ENCODE results near the gene UBR2. TPM values are rescaled to one million over a fixed set of nuclear protein-coding genes. Genes with fewer than 3 reads are reported as not detected.
"Not testable (repeated sequence)": the region's sequence is repeated elsewhere in the genome, so short reads cannot be mapped to it uniquely, and the experiment has no call there.

UBR2 gene
- total RNA-seq, 1 experiment from 2014 or later = 17.5 TPM

- no peaks in the 10 kb centered on the region for H3K27me3 ChIP-seq (replicated peaks; ENCODE audit: insufficient read depth, low read depth, low read length, poor library complexity)
- DNase-seq (ENCODE audit: low spot score) = no peak
- no peak overlapping the region for H3K27ac ChIP-seq (ENCODE audit: low read depth, low read length, poor library complexity, severe bottlenecking)
- H3K36me3 ChIP-seq (ENCODE audit: insufficient read depth, low read length, poor library complexity, severe bottlenecking) = peaks cover 6% of the 10 kb centered on the region
- ChIA-PET CTCF (no interaction called here), POLR2A (ENCODE audit: low non-redundant PET) (no interaction called here)
- H3K4me3 ChIP-seq (ENCODE audit: low read depth, low read length, poor library complexity, severe bottlenecking) = no peak overlapping the region
- no peaks in the 10 kb centered on the region for H3K4me1 ChIP-seq (ENCODE audit: insufficient read depth, low read length, poor library complexity, severe bottlenecking)
- no TSS peak for BruUV-seq (replicated peaks)
- TF ChIP-seq EZH2 (IDR thresholded peaks at IDR 0.05; ENCODE audit: borderline replicate concordance, low read depth, low read length, poor library complexity, severe bottlenecking) = no peak
- no peak for TF ChIP-seq CTCF (conservative IDR thresholded peaks at IDR 0.05; ENCODE audit: low read depth, low read length)
- intact Hi-C loops (cut with micrococcal nuclease; ENCODE audit: unreplicated experiment) = no loop called here
- H3K9me3 ChIP-seq (ENCODE audit: low read depth, low read length, poor library complexity, severe bottlenecking) = no peaks in the 10 kb centered on the region
Observed at GRCh38 chr6:42698217-42698616, 134.4 kb downstream of the UBR2 start.

GRCh38 chr6:42702200-42702599 is 138.4 kb downstream of the UBR2 start:
- ChIA-PET POLR2A (ENCODE audit: low non-redundant PET) (no interaction called here), CTCF (no interaction called here)
- no peak for DNase-seq (ENCODE audit: low spot score)
- no peak overlapping the region for H3K27ac ChIP-seq (ENCODE audit: low read depth, low read length, poor library complexity, severe bottlenecking)
- H3K27me3 ChIP-seq (replicated peaks; ENCODE audit: insufficient read depth, low read depth, low read length, poor library complexity) = no peaks in the 10 kb centered on the region
- no peaks in the 10 kb centered on the region for H3K9me3 ChIP-seq (ENCODE audit: low read depth, low read length, poor library complexity, severe bottlenecking)
- intact Hi-C loops (cut with micrococcal nuclease; ENCODE audit: unreplicated experiment) = no loop called here
- H3K4me3 ChIP-seq (ENCODE audit: low read depth, low read length, poor library complexity, severe bottlenecking) = no peak overlapping the region
- TF ChIP-seq EZH2 (IDR thresholded peaks at IDR 0.05; ENCODE audit: borderline replicate concordance, low read depth, low read length, poor library complexity, severe bottlenecking) = no peak
- no peak for TF ChIP-seq CTCF (conservative IDR thresholded peaks at IDR 0.05; ENCODE audit: low read depth, low read length)
- no peaks in the 10 kb centered on the region for H3K36me3 ChIP-seq (ENCODE audit: insufficient read depth, low read length, poor library complexity, severe bottlenecking)
- H3K4me1 ChIP-seq (ENCODE audit: insufficient read depth, low read length, poor library complexity, severe bottlenecking) = no peaks in the 10 kb centered on the region
- BruUV-seq (replicated peaks) = no TSS peak

- H3K4me3 ChIP-seq (ENCODE audit: low read depth, low read length, poor library complexity, severe bottlenecking); CTCF ChIA-PET; BruUV-seq (replicated peaks); DNase-seq (ENCODE audit: low spot score); H3K27ac ChIP-seq (ENCODE audit: low read depth, low read length, poor library complexity, severe bottlenecking); H3K27me3 ChIP-seq (replicated peaks; ENCODE audit: insufficient read depth, low read depth, low read length, poor library complexity); POLR2A ChIA-PET (ENCODE audit: low non-redundant PET); H3K36me3 ChIP-seq (ENCODE audit: insufficient read depth, low read length, poor library complexity, severe bottlenecking); intact Hi-C loops (cut with micrococcal nuclease; ENCODE audit: unreplicated experiment); H3K4me1 ChIP-seq (ENCODE audit: insufficient read depth, low read length, poor library complexity, severe bottlenecking); H3K9me3 ChIP-seq (ENCODE audit: low read depth, low read length, poor library complexity, severe bottlenecking): not testable (repeated sequence)
Observed at GRCh38 chr6:42702786-42703185, 139.0 kb downstream of the UBR2 start.

- DNase-seq (ENCODE audit: low spot score) = peak; percentile 67
- no peaks in the 10 kb centered on the region for H3K9me3 ChIP-seq (ENCODE audit: low read depth, low read length, poor library complexity, severe bottlenecking)
- no peak for TF ChIP-seq EZH2 (IDR thresholded peaks at IDR 0.05; ENCODE audit: borderline replicate concordance, low read depth, low read length, poor library complexity, severe bottlenecking)
- peak overlapping the region; percentile 40 for H3K4me3 ChIP-seq (ENCODE audit: low read depth, low read length, poor library complexity, severe bottlenecking)
- no peak overlapping the region for H3K27ac ChIP-seq (ENCODE audit: low read depth, low read length, poor library complexity, severe bottlenecking)
- CTCF ChIA-PET = interaction anchor here (0.5 kb wide), 1 partner anchor 171 kb away, joined by 3 read pairs; no protein-coding TSS in a partner anchor
- H3K27me3 ChIP-seq (replicated peaks; ENCODE audit: insufficient read depth, low read depth, low read length, poor library complexity) = no peaks in the 10 kb centered on the region
- POLR2A ChIA-PET (ENCODE audit: low non-redundant PET) = interaction anchor here (0.5 to 0.6 kb wide), 3 partner anchors 12 to 78 kb away, joined by 3 to 17 read pairs (median 5); no protein-coding TSS in a partner anchor
- no TSS peak for BruUV-seq (replicated peaks)
- intact Hi-C loops (cut with micrococcal nuclease; ENCODE audit: unreplicated experiment) = no loop called here
- no peaks in the 10 kb centered on the region for H3K36me3 ChIP-seq (ENCODE audit: insufficient read depth, low read length, poor library complexity, severe bottlenecking)
- no peaks in the 10 kb centered on the region for H3K4me1 ChIP-seq (ENCODE audit: insufficient read depth, low read length, poor library complexity, severe bottlenecking)
Observed at GRCh38 chr6:42704251-42704936, 140.6 kb downstream of the UBR2 start.

Data from A673 (cell line).